ENCODE measurements around the gene CHCT1.

GRCh38 chr17:60395508-60396065 is 26.7 kb upstream of the CHCT1 start:
- TF ChIP-seq CTCF (IDR thresholded peaks at IDR 0.05; ENCODE audit: low read depth, low read length) (no peak), EZH2phosphoT487 (IDR thresholded peaks at IDR 0.05; ENCODE audit: low read depth) (no peak)
